ENCODE data around the gene DUS3L. TPM values are rescaled to one million over a fixed set of nuclear protein-coding genes. Genes with fewer than 3 reads are reported as not detected.
"Not testable (repeated sequence)": the region's sequence is repeated elsewhere in the genome, so short reads cannot be mapped to it uniquely, and the experiment has no call there.

The DUS3L gene
- total and polyA plus RNA-seq, 10 donors, result 22.7 to 63.9 (median 38.8) TPM

DNA sequence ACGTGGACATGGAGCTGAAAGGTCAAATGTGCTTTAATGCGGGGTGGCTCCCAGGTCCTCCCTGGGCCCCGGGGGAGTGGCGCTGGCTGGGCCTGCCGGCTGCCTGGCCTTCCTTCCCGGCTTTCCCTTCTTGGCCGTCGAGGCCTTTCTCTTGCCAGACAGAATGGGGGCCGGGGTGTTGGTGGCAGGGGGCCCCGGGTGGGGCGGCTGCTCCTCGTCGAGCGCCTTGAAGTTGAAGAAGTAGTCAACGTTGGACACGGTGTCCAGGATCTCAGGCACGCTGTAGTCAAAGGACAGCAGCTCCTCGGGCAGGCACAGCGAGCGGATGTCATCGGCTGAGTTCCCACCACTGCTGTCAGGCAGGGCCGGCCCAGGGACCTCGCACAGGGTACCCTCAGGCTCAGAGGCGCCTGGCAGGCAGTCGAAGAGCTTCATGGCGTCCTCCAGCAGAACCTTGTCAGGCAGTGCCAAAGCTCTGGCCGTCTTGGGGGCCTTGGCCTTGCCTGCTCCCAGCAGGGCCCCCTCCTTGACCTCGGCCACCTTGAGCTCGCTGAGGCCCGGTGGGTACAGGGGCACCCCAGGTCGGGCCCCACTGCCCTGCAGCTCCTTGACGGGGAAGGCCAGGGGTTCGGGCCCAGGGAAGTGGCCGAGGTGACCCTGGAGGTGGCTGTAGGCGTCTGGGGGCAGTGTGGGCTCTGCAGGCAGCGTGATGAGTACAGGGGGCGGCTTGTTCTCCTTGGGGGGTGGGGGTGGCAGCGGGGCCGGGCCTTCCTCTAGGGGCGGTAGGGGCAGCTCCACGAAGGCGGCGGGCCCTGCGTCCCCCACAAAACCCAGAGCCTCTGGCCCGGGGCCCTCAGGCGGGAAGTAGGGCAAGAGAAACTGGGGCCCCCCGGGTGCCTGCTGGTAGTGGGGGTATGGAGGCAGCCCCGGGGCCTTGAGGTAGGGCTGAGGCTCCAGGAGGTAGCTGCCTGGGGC lies 7.7 kb downstream of the DUS3L start:
- intact Hi-C loops (cut with DNase I; ENCODE audit: low total_unique reads), result no loop called here
- WGBS, 5 donors, result 85 to 91% (median 86%) methylated on average over 23 to 48 of the region's 48 CpGs
- Histone ChIP-seq H3K27ac (no peak overlapping the region), H3K9me3 (no peaks in the 10 kb centered on the region), H3K4me3 (no peak overlapping the region), H3K4me1 (no peaks in the 10 kb centered on the region), H3K27me3 (replicated peaks in 1 of 7) (no peaks in the 10 kb centered on the region), H3K36me3 (peaks cover 0 to 58% (median 50%) of the 10 kb centered on the region in 6 donors)
- TF ChIP-seq POLR2A (IDR thresholded peaks at IDR 0.05) (no peak), POLR2AphosphoS5 (IDR thresholded peaks at IDR 0.05) (peak in 1 of 3 donors; percentile 30)
- DNase-seq, result no peak

DNA sequence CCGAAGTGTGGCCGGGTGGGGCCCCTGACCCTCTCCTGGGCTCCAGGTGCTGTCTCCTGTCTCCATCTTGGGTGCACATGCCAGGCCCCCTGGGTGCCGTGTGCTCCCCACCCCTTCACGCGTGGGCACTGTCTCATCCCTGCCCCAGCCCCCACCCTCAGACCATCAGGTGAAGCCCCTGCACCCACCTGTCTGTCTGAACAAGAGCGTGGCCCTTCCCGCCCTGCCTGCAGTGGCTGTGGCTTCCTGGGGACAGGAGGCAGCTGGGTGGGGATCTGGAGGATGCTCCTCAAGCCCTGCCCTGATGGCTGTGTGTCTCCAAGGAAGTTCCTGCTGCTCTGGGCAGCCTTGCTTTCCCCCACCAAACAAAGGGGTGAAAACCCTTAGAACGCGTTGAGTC lies 8.6 kb downstream of the DUS3L start:
- DNase-seq, result no peak
- H3K4me1 ChIP-seq, result no peaks in the 10 kb centered on the region
- no peaks in the 10 kb centered on the region for H3K9me3 ChIP-seq
- WGBS, 5 donors, result 85 to 100% (median 86%) methylated on average over 4 to 9 of the region's 9 CpGs
- peaks cover 0 to 49% (median 41%) of the 10 kb centered on the region in 6 donors for H3K36me3 ChIP-seq
- no peaks in the 10 kb centered on the region for H3K27me3 ChIP-seq (replicated peaks in 1 of 7)
- H3K27ac ChIP-seq, result no peak overlapping the region
- intact Hi-C loops (cut with DNase I; ENCODE audit: low total_unique reads), result no loop called here
- H3K4me3 ChIP-seq, result no peak overlapping the region
- TF ChIP-seq POLR2A (IDR thresholded peaks at IDR 0.05), result no peak
- TF ChIP-seq POLR2AphosphoS5 (IDR thresholded peaks at IDR 0.05), result peak in 1 of 3 donors; percentile 20

DNA sequence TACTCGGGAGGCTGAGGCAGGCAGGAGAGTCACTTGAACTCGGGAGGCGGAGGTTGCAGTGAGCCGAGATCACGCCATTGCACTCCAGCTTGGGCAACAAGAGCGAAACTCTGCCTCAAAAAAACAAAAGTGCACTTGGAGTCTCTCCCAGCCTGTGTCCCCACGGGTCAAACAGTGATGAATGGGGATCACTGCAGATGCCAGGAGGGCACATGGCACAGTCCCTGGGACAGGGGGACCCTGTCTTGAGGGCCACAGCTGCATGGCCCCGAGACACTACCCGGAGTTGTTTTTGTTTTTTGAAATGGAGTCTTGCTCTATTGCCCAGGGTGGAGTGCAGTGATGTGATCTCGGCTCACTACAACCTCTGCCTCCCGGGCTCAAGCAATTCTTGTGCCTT lies 10.0 kb downstream of the DUS3L start:
- intact Hi-C loops (cut with DNase I; ENCODE audit: low total_unique reads); H3K9me3 ChIP-seq; H3K27me3 ChIP-seq (replicated peaks in 1 of 7); H3K4me3 ChIP-seq; H3K27ac ChIP-seq; DNase-seq; H3K4me1 ChIP-seq: not testable (repeated sequence)
- peaks cover 0 to 35% (median 27%) of the 10 kb centered on the region in 6 donors for H3K36me3 ChIP-seq
- 82 to 89% (median 87%) methylated on average over 11 of the region's 11 CpGs for WGBS, 5 donors

DNA sequence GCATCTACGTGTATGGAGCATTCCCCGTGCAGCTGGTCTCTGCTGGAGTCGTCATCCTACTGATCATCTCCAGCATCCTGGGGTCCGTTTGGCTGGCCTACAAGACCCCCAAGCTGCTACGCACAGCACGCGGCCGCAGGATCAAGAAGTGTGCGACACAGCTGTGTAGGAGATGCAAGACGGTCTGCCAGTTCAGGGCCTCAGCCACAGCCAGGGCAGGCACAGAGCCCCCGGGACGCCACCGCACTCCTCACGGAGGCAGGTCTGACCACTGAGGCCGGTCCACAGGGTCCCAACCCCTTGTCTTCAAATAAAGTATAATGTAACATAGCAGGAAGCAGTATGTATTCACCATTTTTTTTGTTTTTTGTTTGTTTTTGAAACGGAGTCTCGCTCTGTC lies 12.6 kb downstream of the DUS3L start:
- H3K9me3 ChIP-seq, result no peaks in the 10 kb centered on the region
- TF ChIP-seq, protein P1, sequence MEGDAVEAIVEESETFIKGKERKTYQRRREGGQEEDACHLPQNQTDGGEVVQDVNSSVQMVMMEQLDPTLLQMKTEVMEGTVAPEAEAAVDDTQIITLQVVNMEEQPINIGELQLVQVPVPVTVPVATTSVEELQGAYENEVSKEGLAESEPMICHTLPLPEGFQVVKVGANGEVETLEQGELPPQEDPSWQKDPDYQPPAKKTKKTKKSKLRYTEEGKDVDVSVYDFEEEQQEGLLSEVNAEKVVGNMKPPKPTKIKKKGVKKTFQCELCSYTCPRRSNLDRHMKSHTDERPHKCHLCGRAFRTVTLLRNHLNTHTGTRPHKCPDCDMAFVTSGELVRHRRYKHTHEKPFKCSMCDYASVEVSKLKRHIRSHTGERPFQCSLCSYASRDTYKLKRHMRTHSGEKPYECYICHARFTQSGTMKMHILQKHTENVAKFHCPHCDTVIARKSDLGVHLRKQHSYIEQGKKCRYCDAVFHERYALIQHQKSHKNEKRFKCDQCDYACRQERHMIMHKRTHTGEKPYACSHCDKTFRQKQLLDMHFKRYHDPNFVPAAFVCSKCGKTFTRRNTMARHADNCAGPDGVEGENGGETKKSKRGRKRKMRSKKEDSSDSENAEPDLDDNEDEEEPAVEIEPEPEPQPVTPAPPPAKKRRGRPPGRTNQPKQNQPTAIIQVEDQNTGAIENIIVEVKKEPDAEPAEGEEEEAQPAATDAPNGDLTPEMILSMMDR (IDR thresholded peaks at IDR 0.05 in 8 of 11, conservative IDR thresholded peaks at IDR 0.05 in 3 of 11), result no peak
- TF ChIP-seq POLR2AphosphoS5 (IDR thresholded peaks at IDR 0.05), result no peak
- no peak for TF ChIP-seq POLR2A (IDR thresholded peaks at IDR 0.05)
- no peaks in the 10 kb centered on the region for H3K4me1 ChIP-seq
- intact Hi-C loops (cut with DNase I; ENCODE audit: low total_unique reads), result no loop called here
- H3K27ac ChIP-seq, result no peak overlapping the region
- H3K27me3 ChIP-seq (replicated peaks in 1 of 7), result peaks cover 0 to 6% (median 0%) of the 10 kb centered on the region in 7 donors
- no peak for DNase-seq
- H3K36me3 ChIP-seq, result peaks cover 0 to 10% (median 3%) of the 10 kb centered on the region in 6 donors
- H3K4me3 ChIP-seq, result no peak overlapping the region
- 85 to 89% (median 87%) methylated on average over 17 of the region's 17 CpGs for WGBS, 5 donors

DNA sequence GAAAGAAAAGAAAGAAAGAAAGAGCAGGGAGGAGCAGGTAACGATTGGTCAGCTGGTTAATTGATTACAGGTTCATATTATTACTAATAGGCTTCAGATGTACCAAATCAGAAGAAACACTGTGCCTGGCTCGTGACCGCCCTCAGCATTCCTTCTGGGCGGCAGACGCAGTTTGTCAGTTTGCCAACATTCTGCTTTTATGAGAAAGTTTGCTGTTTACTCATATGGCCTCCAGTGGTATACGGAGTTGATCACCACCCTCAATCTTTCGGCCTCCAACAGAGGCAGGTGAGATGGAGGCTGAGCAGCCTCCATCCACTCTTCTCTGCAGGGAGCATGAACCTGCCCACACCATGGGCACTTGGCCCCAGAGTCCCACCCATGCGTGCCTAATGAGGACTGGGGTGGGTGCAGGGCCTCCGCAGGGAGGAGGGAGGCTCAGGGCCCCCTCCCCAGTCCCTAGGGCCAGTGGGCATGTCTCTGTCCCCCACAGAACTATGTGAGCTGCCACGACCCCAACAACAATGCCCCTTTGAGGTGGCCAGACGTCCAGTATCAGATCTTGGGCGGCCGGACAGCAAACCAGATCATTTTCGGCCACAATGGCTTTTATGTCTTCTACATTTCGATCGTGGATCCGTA lies 15.2 kb downstream of the DUS3L start:
- Histone ChIP-seq H3K27ac (no peak overlapping the region), H3K4me1 (no peaks in the 10 kb centered on the region), H3K4me3 (no peak overlapping the region), H3K27me3 (replicated peaks in 1 of 7) (peaks cover 0 to 18% (median 0%) of the 10 kb centered on the region in 7 donors), H3K36me3 (no peaks in the 10 kb centered on the region), H3K9me3 (no peaks in the 10 kb centered on the region)
- no peak for DNase-seq
- intact Hi-C loops (cut with DNase I; ENCODE audit: low total_unique reads), result no loop called here
- TF ChIP-seq POLR2AphosphoS5 (IDR thresholded peaks at IDR 0.05) (no peak), POLR2A (IDR thresholded peaks at IDR 0.05) (no peak)
- TF ChIP-seq, protein P1 (IDR thresholded peaks at IDR 0.05 in 8 of 11, conservative IDR thresholded peaks at IDR 0.05 in 3 of 11), result no peak
- 72 to 87% (median 81%) methylated on average over 16 to 17 of the region's 17 CpGs for WGBS, 5 donors

All from spleen (tissue), 11 donors.